HG02610 (cell line): Measurements from ENCODE around the gene STARD10.
"Not testable (repeated sequence)": the region's sequence is repeated elsewhere in the genome, so short reads cannot be mapped to it uniquely, and the experiment has no call there.

Experiments used
- ATAC-seq: cut with Tn5 transposase; IDR thresholded peaks from one replicate; pipeline ENCODE4 v1.9.1; 2021; ENCODE audit warnings: mild to moderate bottlenecking, moderate library complexity; ENCODE audit not compliant: unreplicated experiment

Gene STARD10

GRCh38 chr11:72808331-72808798 is 14.5 kb upstream of the STARD10 start:
- ATAC-seq, result no peak

GRCh38 chr11:72807792-72808191 is 13.9 kb upstream of the STARD10 start:
- no peak for ATAC-seq

- ATAC-seq, result no peak
Measured at GRCh38 chr11:72807021-72807693, 13.3 kb upstream of the STARD10 start.

- ATAC-seq, result not testable (repeated sequence)
Measured at GRCh38 chr11:72806378-72806777, 12.5 kb upstream of the STARD10 start.

- ATAC-seq, result no peak
Measured at GRCh38 chr11:72805216-72805615, 11.4 kb upstream of the STARD10 start.

- no peak for ATAC-seq
Measured at GRCh38 chr11:72802822-72803221, 9.0 kb upstream of the STARD10 start.

- no peak for ATAC-seq
Measured at GRCh38 chr11:72799441-72799840, 5.6 kb upstream of the STARD10 start.

GRCh38 chr11:72798361-72798760 is 4.5 kb upstream of the STARD10 start:
- no peak for ATAC-seq

GRCh38 chr11:72793076-72793424 is 797 bp downstream of the STARD10 start:
- ATAC-seq, result no peak

GRCh38 chr11:72792437-72793021 is 1.3 kb downstream of the STARD10 start:
- no peak for ATAC-seq

- ATAC-seq, result not testable (repeated sequence)
Measured at GRCh38 chr11:72791228-72791627, 2.6 kb downstream of the STARD10 start.

- ATAC-seq, result no peak
Measured at GRCh38 chr11:72789493-72790131, 4.2 kb downstream of the STARD10 start.

GRCh38 chr11:72788241-72788640 is 5.6 kb downstream of the STARD10 start:
- no peak for ATAC-seq

GRCh38 chr11:72787216-72788104 is 6.4 kb downstream of the STARD10 start:
- no peak for ATAC-seq

GRCh38 chr11:72786305-72787215 is 7.3 kb downstream of the STARD10 start:
- ATAC-seq, result no peak

- no peak for ATAC-seq
Measured at GRCh38 chr11:72784662-72785061, 9.2 kb downstream of the STARD10 start.

- ATAC-seq, result no peak
Measured at GRCh38 chr11:72783144-72783905, 10.5 kb downstream of the STARD10 start.

GRCh38 chr11:72782081-72782920 is 11.5 kb downstream of the STARD10 start:
- no peak for ATAC-seq
